Measurements from ENCODE around the gene ITIH4.

The ITIH4 gene

DNA sequence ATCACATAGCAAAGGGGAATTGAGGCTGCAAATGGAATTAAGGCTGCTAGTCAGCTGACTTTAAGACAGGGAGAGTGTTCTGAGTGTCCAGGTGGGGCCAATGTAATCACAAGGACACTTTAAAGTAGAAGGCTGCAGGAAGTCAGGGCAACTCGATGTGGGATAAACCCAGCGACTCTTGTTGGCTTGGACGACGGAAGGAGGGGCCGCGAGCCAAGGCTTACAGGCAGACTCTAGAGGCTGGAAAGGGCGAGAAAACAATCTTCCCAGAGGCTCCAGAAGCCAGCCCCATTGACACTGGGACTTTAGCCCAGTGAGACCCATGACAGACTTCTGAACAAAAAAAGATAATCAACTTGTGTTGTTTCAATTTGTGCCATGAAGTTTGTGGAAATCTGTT, 17.3 kb upstream of the ITIH4 start:
- DNase-seq: no peak

GRCh38 chr3:52847241-52847640, 16.8 kb upstream of the ITIH4 start:
- no peak for DNase-seq

DNA sequence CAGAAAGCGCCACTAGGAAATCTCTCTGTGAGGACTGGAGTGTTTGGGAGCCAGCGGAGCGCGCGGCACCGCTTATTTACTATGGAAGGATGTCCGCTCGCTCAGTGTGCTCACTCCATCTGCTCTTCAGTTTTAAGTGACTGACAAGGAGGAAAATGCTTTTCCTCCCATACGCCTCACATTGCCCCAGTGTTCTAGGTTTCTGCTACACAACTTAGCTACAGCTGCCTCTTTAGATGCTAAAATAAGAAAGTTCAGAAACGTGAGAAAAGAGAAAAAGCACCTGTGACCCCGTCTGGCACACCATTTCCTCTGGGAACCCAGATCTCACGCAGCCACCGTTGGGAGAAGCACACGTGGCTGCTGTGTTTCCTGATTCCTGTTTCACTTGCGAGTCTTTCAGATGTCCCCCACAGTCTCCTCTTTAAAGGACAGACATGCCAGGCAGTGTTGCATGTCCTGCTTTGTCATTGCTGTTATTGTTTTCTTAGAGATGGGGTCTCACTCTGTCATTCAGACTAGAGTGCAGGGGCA, 16.0 kb upstream of the ITIH4 start:
- DNase-seq: no peak

DNA sequence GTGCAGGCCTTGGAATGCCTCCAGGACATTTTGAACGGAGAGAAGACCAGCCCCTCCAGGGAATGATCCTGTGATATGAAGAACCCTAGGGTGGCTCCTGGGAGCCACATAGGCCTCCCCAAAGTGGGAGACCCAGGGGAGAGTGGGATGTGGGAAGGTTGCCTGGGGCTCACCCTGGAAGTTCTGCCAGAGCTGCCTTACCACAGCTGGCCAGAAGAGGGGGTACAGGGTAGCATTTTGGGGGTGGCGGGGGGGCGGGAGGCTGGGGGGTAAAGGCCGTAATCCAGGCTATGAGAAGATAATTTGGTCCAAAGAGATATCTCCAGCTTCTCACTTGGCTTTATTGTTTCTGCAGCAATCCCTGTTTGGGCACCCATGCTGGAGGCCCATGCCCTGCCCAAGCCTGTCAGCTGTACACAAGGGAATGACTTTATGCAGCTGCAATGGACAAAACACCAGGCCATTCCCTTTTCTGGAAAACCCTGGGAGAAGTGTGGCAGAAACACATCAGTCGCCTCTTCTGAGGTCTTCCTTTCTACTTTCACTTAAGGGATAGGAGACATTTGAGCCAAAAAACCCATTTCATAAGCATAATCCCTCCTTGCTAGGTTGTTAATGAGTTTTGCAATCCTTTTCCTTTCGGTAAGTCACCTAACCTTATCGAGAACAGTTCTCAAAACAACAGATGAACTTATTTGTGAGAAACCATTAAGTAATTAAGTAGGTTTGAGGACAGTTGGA, 15.4 kb upstream of the ITIH4 start:
- DNase-seq: no peak

DNA sequence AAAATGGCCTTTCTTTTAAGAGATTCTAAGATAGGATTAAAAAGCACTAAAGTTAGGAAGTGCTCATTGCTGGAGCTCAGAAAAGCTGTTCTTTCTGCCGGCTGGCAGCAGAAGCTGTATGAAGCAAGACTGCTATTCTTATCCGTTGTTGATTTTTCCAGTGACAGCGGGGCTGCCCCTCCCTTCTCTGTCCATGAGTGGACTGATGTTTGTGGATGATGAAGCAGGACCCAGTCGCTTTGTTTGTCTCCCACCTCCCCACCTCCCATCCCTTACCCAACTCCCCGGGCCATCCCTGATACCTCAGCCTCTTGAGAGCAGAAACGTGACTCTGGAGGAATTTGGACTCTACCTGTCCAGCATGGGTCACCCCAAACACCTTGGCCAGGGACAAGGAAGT, 14.7 kb upstream of the ITIH4 start:
- no peak for DNase-seq

- no peak for DNase-seq
Measured at GRCh38 chr3:52844290-52844975, 14.0 kb upstream of the ITIH4 start.

GRCh38 chr3:52843881-52844280, 13.4 kb upstream of the ITIH4 start:
- DNase-seq: no peak

DNA sequence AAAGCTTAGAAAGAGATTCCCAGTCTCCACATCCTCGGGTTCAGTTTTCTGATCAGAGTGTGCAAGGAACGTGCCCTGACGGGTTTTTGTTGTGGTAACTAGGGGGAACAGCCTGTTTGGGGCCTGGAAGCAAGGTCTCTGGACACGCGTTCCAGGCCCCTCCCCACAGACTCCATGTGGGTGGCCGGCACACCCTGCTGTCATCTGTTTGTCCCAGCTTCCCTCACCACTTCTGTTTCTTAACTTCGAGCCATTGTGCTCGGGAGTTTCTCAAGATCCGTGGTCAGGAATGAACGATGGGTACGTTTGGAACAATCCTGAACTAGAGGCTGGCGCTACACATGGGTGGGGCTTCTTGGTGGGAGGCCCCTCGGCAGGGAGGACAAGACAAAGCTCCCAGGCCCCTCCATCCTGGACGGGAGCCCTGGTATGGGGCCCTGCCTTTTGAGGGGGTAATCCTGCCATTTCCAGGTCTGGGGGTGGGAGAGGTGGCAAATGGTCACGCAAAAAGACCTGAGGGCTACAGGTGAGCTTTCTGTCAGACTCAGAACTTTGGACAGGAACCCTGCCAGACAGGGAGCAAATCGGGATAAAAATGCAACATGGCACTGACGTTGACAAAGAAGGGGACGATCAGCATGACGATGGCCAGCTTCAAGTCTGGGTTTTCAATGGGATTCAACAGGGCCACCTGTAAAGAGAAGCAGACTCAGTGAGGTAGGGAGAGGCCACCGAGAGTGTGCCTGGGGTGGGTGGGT, 12.8 kb upstream of the ITIH4 start:
- DNase-seq: no peak

GRCh38 chr3:52842424-52842823, 12.0 kb upstream of the ITIH4 start:
- DNase-seq: no peak

DNA sequence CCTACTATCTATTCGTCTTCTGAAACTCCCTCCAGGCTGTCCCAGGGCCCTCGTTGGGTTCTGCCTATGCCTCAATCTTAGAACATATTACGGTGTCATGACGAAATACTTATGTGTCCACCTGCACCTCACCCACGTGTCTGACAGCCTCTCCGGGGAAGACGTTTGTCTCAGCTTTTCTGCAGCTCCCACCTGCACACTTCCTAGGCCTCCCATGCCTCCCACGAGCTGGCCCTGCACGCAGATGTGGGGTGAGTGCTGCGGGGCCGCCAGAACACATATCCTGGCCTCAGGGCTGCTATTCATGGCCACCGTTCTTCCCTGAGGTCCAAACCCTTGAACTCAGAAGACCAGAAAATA, 11.5 kb upstream of the ITIH4 start:
- no peak for DNase-seq

GRCh38 chr3:52841211-52841980, 10.9 kb upstream of the ITIH4 start:
- no peak for DNase-seq

GRCh38 chr3:52839892-52840545, 9.5 kb upstream of the ITIH4 start:
- DNase-seq: no peak

- no peak for DNase-seq
Measured at GRCh38 chr3:52839268-52839575, 8.8 kb upstream of the ITIH4 start.

DNA sequence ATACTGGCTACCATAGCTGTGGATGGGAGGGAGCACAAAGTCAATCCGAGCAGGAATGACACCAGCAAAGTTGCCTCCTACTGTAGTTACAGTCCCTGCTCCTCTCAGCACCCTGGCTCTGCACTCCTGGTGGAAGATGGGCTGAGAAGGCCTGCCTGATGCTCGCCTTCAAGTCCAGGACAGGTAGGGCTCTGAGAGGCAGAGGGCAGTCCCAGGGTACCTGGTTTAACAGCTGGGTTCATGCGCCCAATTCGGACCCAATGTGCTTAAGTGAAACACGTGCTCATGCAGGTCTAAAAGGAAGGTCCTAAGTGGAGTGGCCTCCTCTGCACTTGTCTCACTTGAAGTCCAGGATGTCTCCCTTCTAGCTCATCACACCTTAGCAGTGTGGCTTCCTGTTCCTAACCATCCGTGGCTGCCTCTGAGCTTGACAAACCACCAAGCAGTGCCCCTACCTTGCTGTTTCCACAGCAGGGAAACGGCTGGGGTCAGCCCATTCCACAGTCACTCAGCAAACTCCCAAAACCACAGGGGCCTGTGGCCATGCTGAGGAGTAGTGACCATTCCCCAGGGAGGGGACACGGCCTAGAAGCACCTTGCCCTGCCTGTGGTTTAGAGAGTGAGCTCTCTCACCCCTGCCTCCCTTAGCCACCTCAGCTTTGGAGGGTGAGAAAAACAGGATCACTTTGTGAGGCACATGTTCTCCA, 8.2 kb upstream of the ITIH4 start:
- DNase-seq: peak; percentile 52

GRCh38 chr3:52836986-52837385, 6.5 kb upstream of the ITIH4 start:
- no peak for DNase-seq

GRCh38 chr3:52836471-52836845, 6.0 kb upstream of the ITIH4 start:
- no peak for DNase-seq

GRCh38 chr3:52835766-52836470, 5.4 kb upstream of the ITIH4 start:
- no peak for DNase-seq

GRCh38 chr3:52834871-52835501, 4.5 kb upstream of the ITIH4 start, which contains the start of gene MUSTN1:
MUSTN1 (minus strand) TSS chr3:52835019; CDS start chr3:52834948, 71 bp downstream.
- DNase-seq: no peak

DNA sequence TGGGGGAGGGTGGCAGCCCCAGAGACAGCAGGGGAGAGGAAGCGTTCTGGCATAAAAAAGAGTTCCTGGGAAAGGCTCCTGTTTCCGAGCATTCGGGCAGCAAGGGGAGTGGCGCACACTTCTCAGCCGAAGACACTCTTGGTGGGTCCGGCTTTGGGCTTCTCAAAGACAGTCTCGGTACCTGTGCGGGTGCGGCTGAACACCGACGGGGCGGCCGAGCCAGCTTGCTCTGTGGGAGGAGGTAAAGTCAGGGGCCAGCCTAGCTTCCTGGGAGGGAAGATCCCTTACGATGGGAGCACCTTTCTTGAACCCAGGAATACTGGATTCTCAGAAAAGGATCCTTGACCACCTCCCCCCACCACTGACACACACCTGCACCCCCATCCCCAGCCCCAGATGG, 2.7 kb upstream of the ITIH4 start:
- no peak for DNase-seq

GRCh38 chr3:52831500-52832301, 1.2 kb upstream of the ITIH4 start:
- no peak for DNase-seq

Data from activated CD4-positive, alpha-beta T cell treated with anti-CD3 and anti-CD28 coated beads, Interleukin-10, Interleukin-2, amounts not matched to agents 100 ng/mL and 50 ng/mL, durations not matched to agents 16 hours and 8 hours (primary cell).